Measurements from ENCODE around the gene KCNH3. TPM values are rescaled to one million over a fixed set of nuclear protein-coding genes. Genes with fewer than 3 reads are reported as not detected.

Gene KCNH3
- total and polyA plus RNA-seq, 2 of the 13 experiments (the other 11 are each of a cell fraction or from before 2014, with no cell fraction given), result 0.01 to 0.07 TPM

- TF ChIP-seq IRF9 (CRISPR knock-in tag; IDR thresholded peaks at IDR 0.05; ENCODE audit: borderline replicate concordance), result no peak
These were observed 19.7 kb downstream of the KCNH3 start (continued) for GRCh38 chr12:49558526-49558925.

GRCh38 chr12:49559011-49559675, 20.3 kb downstream of the KCNH3 start:
- Histone ChIP-seq H3K27me3 (ENCODE audit: control insufficient read depth in 1 of 2, insufficient read depth in 2 of 2, low read length in 2 of 2) (no peaks in the 10 kb centered on the region), H3K36me3 (replicated peaks in 1 of 2; ENCODE audit: control insufficient read depth in 1 of 2, insufficient read depth in 2 of 2, low read length in 2 of 2) (peaks cover 30 to 57% of the 10 kb centered on the region in 2 experiments), H3K9ac (ENCODE audit: insufficient read depth, low read depth, low read length) (no peak overlapping the region), H3K4me2 (ENCODE audit: low read depth, low read length) (no peak overlapping the region), H3K27ac (ENCODE audit: extremely low read length, insufficient read depth, low read length) (no peak overlapping the region), H3K4me1 (ENCODE audit: insufficient read depth, low read length) (peaks cover 12% of the 10 kb centered on the region), H3K4me3 (replicated peaks in 1 of 3; ENCODE audit: insufficient read depth in 1 of 3, low read depth in 2 of 3, low read length in 3 of 3) (no peak overlapping the region), H2AFZ (ENCODE audit: low read length) (no peak overlapping the region), H4K20me1 (ENCODE audit: insufficient read depth, low read length) (no peaks in the 10 kb centered on the region), H3K79me2 (ENCODE audit: insufficient read depth, low read length) (no peaks in the 10 kb centered on the region), H3K9me3 (ENCODE audit: low read length) (no peaks in the 10 kb centered on the region)
- ATAC-seq (no peak), DNase-seq (ENCODE audit: low spot score) (no peak), FAIRE-seq (no peak)
- 97% methylated on average over 13 of the region's 17 CpGs for WGBS (ENCODE audit: low lambda C conversion rate)
- intact Hi-C loops (cut with micrococcal nuclease; ENCODE audit: unreplicated experiment), result no loop called here
- in situ Hi-C loops (cut with HindIII; ENCODE audit: extremely low pct_ligation_motif_present, low pct_unique_long_range_greater_than_20kb), result no loop called here
- no TSS peak for BruUV-seq (replicated peaks)
- ChIA-PET POLR2A (no interaction called here), CTCF (ENCODE audit: low intra/inter-chr PET ratio, low total read pairs) (no interaction called here)
- TF ChIP-seq ZNF549 (CRISPR knock-in tag; IDR thresholded peaks at IDR 0.05), result no peak
- TF ChIP-seq MED13 (CRISPR knock-in tag; IDR thresholded peaks at IDR 0.05), result no peak
- no peak for TF ChIP-seq KIAA2018 (CRISPR knock-in tag; IDR thresholded peaks at IDR 0.05; ENCODE audit: borderline replicate concordance)
- no peak for TF ChIP-seq THAP7 (CRISPR knock-in tag; IDR thresholded peaks at IDR 0.05)
- no peak for TF ChIP-seq ZSCAN29 (CRISPR knock-in tag; conservative IDR thresholded peaks at IDR 0.05)
- TF ChIP-seq ATM (IDR thresholded peaks at IDR 0.05; ENCODE audit: borderline replicate concordance), result no peak
- no peak for TF ChIP-seq SNAPC5 (CRISPR knock-in tag; IDR thresholded peaks at IDR 0.05; ENCODE audit: borderline replicate concordance)
- TF ChIP-seq RARG (CRISPR knock-in tag; IDR thresholded peaks at IDR 0.05; ENCODE audit: low read depth), result no peak

All from HepG2 (cell line).